ENCODE results near the gene DYNLT2.

The DYNLT2 gene

GRCh38 chr6:169692516-169692915 lies 58.9 kb downstream of the DYNLT2 start:
- no peak for DNase-seq

GRCh38 chr6:169691260-169691659 lies 60.1 kb downstream of the DYNLT2 start:
- no peak for DNase-seq
